Measurements from ENCODE around the gene APC. TPM values are rescaled to one million over a fixed set of nuclear protein-coding genes. Genes with fewer than 3 reads are reported as not detected.

APC gene
- total and polyA plus RNA-seq, 2 donors from 2014 or later = 2.7 to 44.9 TPM

- FAIRE-seq = no peak
- Histone ChIP-seq H3K27me3 (ENCODE audit: control insufficient read depth, insufficient read depth, low read length) (no peaks in the 10 kb centered on the region), H3K4me1 (ENCODE audit: control insufficient read depth in 2 of 3, insufficient read depth in 2 of 3, low read depth in 1 of 3, low read length in 3 of 3) (no peaks in the 10 kb centered on the region), H3K36me3 (ENCODE audit: control insufficient read depth in 2 of 3, insufficient read depth in 3 of 3, low read length in 3 of 3) (peaks cover 0 to 10% (median 3%) of the 10 kb centered on the region in 3 donors), H3K4me3 (ENCODE audit: low read length in 3 of 3) (no peak overlapping the region), H3K9ac (ENCODE audit: low read length in 3 of 3) (no peak overlapping the region), H3K27ac (ENCODE audit: low read depth in 2 of 2, low read length in 2 of 2) (no peak overlapping the region), H3K9me3 (ENCODE audit: control insufficient read depth in 2 of 3, insufficient read depth in 1 of 3, low read length in 3 of 3) (no peaks in the 10 kb centered on the region)
- intact Hi-C loops (cut with DNase I) = no loop called here
- TF ChIP-seq CTCF (IDR thresholded peaks at IDR 0.05; ENCODE audit: borderline replicate concordance, extremely low read depth, insufficient read depth) = no peak
- no peak for DNase-seq
Observed at GRCh38 chr5:112892776-112893175, 155.1 kb downstream of the APC start.

- H3K9me3 ChIP-seq (ENCODE audit: control insufficient read depth in 2 of 3, insufficient read depth in 1 of 3, low read length in 3 of 3) = no peaks in the 10 kb centered on the region
- peaks cover 0 to 20% (median 5%) of the 10 kb centered on the region in 3 donors for H3K36me3 ChIP-seq (ENCODE audit: control insufficient read depth in 2 of 3, insufficient read depth in 3 of 3, low read length in 3 of 3)
- no peaks in the 10 kb centered on the region for H3K4me1 ChIP-seq (ENCODE audit: control insufficient read depth in 2 of 3, insufficient read depth in 2 of 3, low read depth in 1 of 3, low read length in 3 of 3)
- no peak overlapping the region for H3K9ac ChIP-seq (ENCODE audit: low read length in 3 of 3)
- H3K4me3 ChIP-seq (ENCODE audit: low read length in 3 of 3) = no peak overlapping the region
- TF ChIP-seq CTCF (IDR thresholded peaks at IDR 0.05; ENCODE audit: borderline replicate concordance, extremely low read depth, insufficient read depth) = no peak
- FAIRE-seq (no peak), DNase-seq (no peak)
- intact Hi-C loops (cut with DNase I) = no loop called here
- H3K27ac ChIP-seq (ENCODE audit: low read depth in 2 of 2, low read length in 2 of 2) = no peak overlapping the region
- H3K27me3 ChIP-seq (ENCODE audit: control insufficient read depth, insufficient read depth, low read length) = no peaks in the 10 kb centered on the region
Observed at GRCh38 chr5:112895682-112896081, 158.0 kb downstream of the APC start.

Other genes starting within 250 kb of the APC start
- 33.0 TPM for gene SRP19, start 123.4 kb downstream of the APC start, total RNA-seq
- 80.6 TPM for gene SRP19, start 123.4 kb downstream of the APC start, polyA plus RNA-seq (ENCODE audit: insufficient read depth, low read depth, low replicate concordance)
- 132 TPM for gene REEP5, start 184.3 kb downstream of the APC start, total RNA-seq
- gene REEP5, start 184.3 kb downstream of the APC start, polyA plus RNA-seq (ENCODE audit: insufficient read depth, low read depth, low replicate concordance) = 157 TPM
- gene DCP2, start 238.9 kb downstream of the APC start, total RNA-seq = 43.0 TPM
- 6.9 TPM for gene DCP2, start 238.9 kb downstream of the APC start, polyA plus RNA-seq (ENCODE audit: insufficient read depth, low read depth, low replicate concordance)